MM.1S (cell line): Measurements from ENCODE around the gene MRNIP.
"Not testable (repeated sequence)": the region's sequence is repeated elsewhere in the genome, so short reads cannot be mapped to it uniquely, and the experiment has no call there.

ENCODE experiments used
- DNase-seq: peaks from one replicate; pipeline ENCODE4 v3.0.0-alpha.2; 2015
- H2AFZ ChIP-seq: fragments of 300-600 bp; sonication (generic); 2 replicates; pipeline ENCODE4 v1.6.0; 2016; ENCODE audit warnings: antibody characterized with exemption, low read length
- H3F3A ChIP-seq: fragments of 300-600 bp; sonication (generic); 2 replicates; pipeline ENCODE4 v1.6.1; 2016; ENCODE audit warnings: mild to moderate bottlenecking, antibody characterized with exemption, low read length, moderate library complexity, mixed read lengths; ENCODE audit not compliant: insufficient read depth
- H3K27ac ChIP-seq: fragments of 300-600 bp; sonication (generic); 2 replicates; pipeline ENCODE4 v1.5.1; 2016; ENCODE audit warnings: mild to moderate bottlenecking, low read length
- H3K27me3 ChIP-seq: fragments of 300-600 bp; sonication (generic); replicated peaks from 2 replicates; pipeline ENCODE4 v1.6.0; 2016; ENCODE audit warnings: low read length; ENCODE audit not compliant: insufficient read depth
- H3K36me3 ChIP-seq: fragments of 300-600 bp; sonication (generic); replicated peaks from 2 replicates; pipeline ENCODE4 v1.6.1; 2016; ENCODE audit warnings: mild to moderate bottlenecking, low read length, mixed read lengths; ENCODE audit not compliant: insufficient read depth
- H3K4me1 ChIP-seq: fragments of 300-600 bp; sonication (generic); 2 replicates; pipeline ENCODE4 v1.6.1; 2016; ENCODE audit warnings: low read length, mixed read lengths
- H3K4me2 ChIP-seq: fragments of 300-600 bp; sonication (generic); 2 replicates; pipeline ENCODE4 v1.6.0; 2016; ENCODE audit warnings: low read depth, low read length
- H3K4me3 ChIP-seq: fragments of 300-600 bp; sonication (generic); 2 replicates; pipeline ENCODE4 v1.5.1; 2016; ENCODE audit warnings: low read length, mixed read lengths
- H3K79me2 ChIP-seq: fragments of 300-600 bp; sonication (generic); 2 replicates; pipeline ENCODE4 v1.6.1; 2016; ENCODE audit warnings: mixed run types, low read length, mixed read lengths
- H3K9ac ChIP-seq: fragments of 300-600 bp; sonication (generic); 2 replicates; pipeline ENCODE4 v1.6.1; 2016; ENCODE audit warnings: low read length, mixed read lengths
- H3K9me2 ChIP-seq: fragments of 300-600 bp; sonication (generic); replicated peaks from 2 replicates; pipeline ENCODE4 v1.6.1; 2016; ENCODE audit warnings: mild to moderate bottlenecking, low read length, mixed read lengths; ENCODE audit not compliant: insufficient read depth
- H3K9me3 ChIP-seq: fragments of 300-600 bp; sonication (generic); replicated peaks from 2 replicates; pipeline ENCODE4 v1.6.1; 2016; ENCODE audit warnings: mild to moderate bottlenecking, low read length, mixed read lengths; ENCODE audit not compliant: insufficient read depth
- H4K20me1 ChIP-seq: fragments of 300-600 bp; sonication (generic); 2 replicates; pipeline ENCODE4 v1.6.1; 2016; ENCODE audit warnings: mild to moderate bottlenecking, low read length, moderate library complexity, mixed read lengths; ENCODE audit not compliant: insufficient read depth
- CTCF ChIP-seq: fragments of 300-600 bp; sonication (generic); IDR thresholded peaks from 2 replicates; pipeline ENCODE4 v1.5.1; 2016; ENCODE audit warnings: antibody characterized with exemption, low read length, mixed read lengths
- EZH2 ChIP-seq: fragments of 300-600 bp; sonication (generic); optimal IDR thresholded peaks from 2 replicates; pipeline ENCODE3; 2017; ENCODE audit warnings: low read depth, mild to moderate bottlenecking, antibody characterized with exemption, low read length, mixed read lengths
- EZH2phosphoT487 ChIP-seq: fragments of 300-600 bp; sonication (generic); IDR thresholded peaks from 2 replicates; pipeline ENCODE4 v1.6.1; 2018; ENCODE audit warnings: antibody characterized with exemption, low read length

The MRNIP gene

DNA sequence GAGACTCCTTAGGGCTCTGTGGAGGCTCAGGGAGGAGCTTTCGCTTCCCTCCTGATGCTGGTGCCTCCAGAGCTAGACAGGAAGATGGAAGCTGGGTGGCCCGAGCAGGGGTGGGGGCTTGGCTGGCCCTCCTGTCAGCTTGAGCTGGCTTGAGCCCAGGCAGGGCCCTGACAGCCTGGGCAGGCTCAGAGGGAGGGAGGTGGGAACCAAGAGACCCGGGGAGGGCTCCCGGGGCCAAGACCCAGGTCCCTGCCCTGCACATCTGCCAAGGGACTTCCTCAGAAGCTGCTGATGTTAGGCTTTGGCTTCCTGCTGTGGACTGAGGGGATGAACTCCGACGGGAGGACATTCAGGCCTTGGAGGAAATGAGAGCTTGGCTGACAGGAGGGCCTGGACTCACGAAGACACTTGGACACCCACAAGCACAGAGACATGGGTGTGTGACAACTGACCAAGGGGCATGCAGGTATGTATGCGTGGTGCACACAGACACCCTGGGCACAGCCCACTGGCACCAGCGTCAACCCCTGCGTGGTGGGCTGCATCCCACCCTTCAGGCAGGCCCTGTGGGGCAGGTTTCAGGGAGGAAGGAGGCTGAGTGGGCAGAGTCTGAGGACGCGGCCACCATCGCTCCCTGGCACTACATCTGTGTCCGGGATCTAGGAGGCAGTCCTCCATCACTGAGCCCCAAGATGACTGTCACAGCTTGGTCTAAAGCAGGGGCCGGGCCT, 66.6 kb downstream of the MRNIP start:
- no peak for TF ChIP-seq EZH2
- TF ChIP-seq EZH2phosphoT487 = no peak
- TF ChIP-seq CTCF = no peak
- no peak overlapping the region for H2AFZ ChIP-seq
- peaks cover 12% of the 10 kb centered on the region; the same call in 1 of the 2 replicates for H3K79me2 ChIP-seq
- H3K4me1 ChIP-seq = peaks cover 20% of the 10 kb centered on the region
- no peaks in the 10 kb centered on the region for H3K36me3 ChIP-seq
- H3K9ac ChIP-seq = no peak overlapping the region
- no peak overlapping the region for H3K4me3 ChIP-seq
- H3F3A ChIP-seq = peaks cover 27% of the 10 kb centered on the region
- DNase-seq = no peak
- no peaks in the 10 kb centered on the region for H3K9me3 ChIP-seq
- no peaks in the 10 kb centered on the region for H3K27me3 ChIP-seq
- no peaks in the 10 kb centered on the region for H3K9me2 ChIP-seq
- H3K4me2 ChIP-seq = no peak overlapping the region
- H3K27ac ChIP-seq = no peak overlapping the region
- no peaks in the 10 kb centered on the region for H4K20me1 ChIP-seq

DNA sequence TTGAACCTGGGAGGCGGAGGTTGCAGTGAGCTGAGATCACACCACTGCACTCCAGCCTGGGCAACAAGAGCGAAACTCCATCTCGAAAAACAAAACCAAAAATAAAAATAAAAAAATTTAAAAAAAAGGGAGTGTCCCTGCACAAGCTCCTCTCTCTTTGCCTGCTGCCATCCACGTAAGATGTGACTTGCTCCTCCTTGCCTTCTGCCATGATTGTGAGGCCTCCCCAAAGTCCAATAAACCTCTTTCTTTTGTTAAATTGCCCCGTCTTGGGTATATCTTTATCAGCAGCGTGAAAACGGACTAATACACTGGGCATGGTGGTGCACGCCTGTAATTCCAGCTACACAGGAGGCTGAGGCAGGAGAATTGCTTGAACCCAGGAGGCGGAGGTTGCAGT, 69.3 kb downstream of the MRNIP start:
- not testable (repeated sequence) for H3K4me2 ChIP-seq, H2AFZ ChIP-seq, H3K27me3 ChIP-seq, H4K20me1 ChIP-seq, H3K4me1 ChIP-seq, H3K36me3 ChIP-seq, H3K4me3 ChIP-seq, H3K9me3 ChIP-seq, H3K9me2 ChIP-seq, H3F3A ChIP-seq, DNase-seq, H3K27ac ChIP-seq, H3K79me2 ChIP-seq, H3K9ac ChIP-seq

GRCh38 chr5:179788193-179788854, 70.3 kb downstream of the MRNIP start:
- DNase-seq = no peak
- TF ChIP-seq EZH2 (no peak), EZH2phosphoT487 (no peak), CTCF (no peak)
- no peak overlapping the region for H3K9ac ChIP-seq

More at GRCh38 chr5:179788193-179788854, 70.3 kb downstream of the MRNIP start:
- H3K27ac ChIP-seq = no peak overlapping the region
- H3K27me3 ChIP-seq = no peaks in the 10 kb centered on the region
- no peaks in the 10 kb centered on the region for H3K9me3 ChIP-seq
- no peaks in the 10 kb centered on the region for H3K9me2 ChIP-seq
- no peaks in the 10 kb centered on the region for H3K79me2 ChIP-seq
- no peak overlapping the region for H3K4me3 ChIP-seq
- H3K4me2 ChIP-seq = no peak overlapping the region
- H3K4me1 ChIP-seq = peaks cover 9% of the 10 kb centered on the region
- H3K36me3 ChIP-seq = no peaks in the 10 kb centered on the region
- H2AFZ ChIP-seq = no peak overlapping the region
- no peaks in the 10 kb centered on the region for H4K20me1 ChIP-seq
- H3F3A ChIP-seq = peaks cover 7% of the 10 kb centered on the region; the same call in 1 of the 2 replicates
